Uterus (tissue), 4 donors: ENCODE data around the gene CACNA1C. TPM values are rescaled to one million over a fixed set of nuclear protein-coding genes. Genes with fewer than 3 reads are reported as not detected.

ENCODE experiments used
- DNase-seq, 2 donors: peaks; one replicate each; pipeline ENCODE4 v3.0.0-alpha.2; 2019 to 2020
- H3K27ac ChIP-seq, 2 donors: fragments of 200-600 bp; sonication (generic); 1 replicate in 1 of 2; 2 replicates in 1 of 2; pipeline ENCODE4 v1.5.1; 2016 to 2018
- H3K27me3 ChIP-seq, 2 donors: fragments of 200-600 bp; sonication (generic); one replicate each; pipeline ENCODE4 v1.5.1; 2018 to 2019; ENCODE audit warnings: control low read depth in 1 of 2
- H3K36me3 ChIP-seq, 2 donors: fragments of 200-600 bp; sonication (generic); one replicate each; pipeline ENCODE4 v1.5.1; 2019; ENCODE audit warnings: control low read depth in 1 of 2
- H3K4me1 ChIP-seq, 2 donors: fragments of 200-600 bp; sonication (generic); one replicate each; pipeline ENCODE4 v1.5.1; 2018 to 2019; ENCODE audit warnings: control low read depth in 1 of 2
- H3K4me3 ChIP-seq, 2 donors: fragments of 200-600 bp; sonication (generic); 1 replicate in 1 of 2; 2 replicates in 1 of 2; pipeline ENCODE4 v1.5.1; 2018 to 2019; ENCODE audit warnings: mild to moderate bottlenecking in 1 of 2
- H3K9me3 ChIP-seq, 2 donors: fragments of 200-600 bp; sonication (generic); one replicate each; pipeline ENCODE4 v1.5.1; 2019; ENCODE audit warnings: control low read depth in 1 of 2
- POLR2A ChIP-seq, 2 donors: fragments of 450-650 bp; IDR thresholded peaks; one replicate each; pipeline ENCODE4 v1.6.1; 2016; ENCODE audit warnings: antibody characterized with exemption in 2 of 2, mild to moderate bottlenecking in 1 of 2, moderate library complexity in 1 of 2
- intact Hi-C: fragments of 100-400 bp; cut with DNase I; formaldehyde crosslinking; loops from one replicate; pipeline ENCODE4 v1.15.1; 2023; ENCODE audit warnings: low total_unique reads
- total RNA-seq, 4 donors: library from RNA; depleted of rRNA in 3 of 4; stranded (reverse); fragments of >200 nt in 3 of 4; gene quantifications; one replicate each; pipeline versions ENCODE4 v1.1.0 to v1.2.4, GENCODE V29; 2014 to 2023
- TF ChIP-seq, protein P1 (sequence below), 4 experiments: fragments of 200-600 bp in 2 of 4; fragments of 450-650 bp in 2 of 4; sonication (generic) in 2 of 4; IDR thresholded peaks; one replicate each; pipeline ENCODE4 v1.5.1; 2016 to 2019; ENCODE audit warnings: antibody characterized with exemption in 4 of 4, mild to moderate bottlenecking in 2 of 4, moderate library complexity in 1 of 4
- donor health status: DM: yes; HTN: yes; CAD: no.

Gene CACNA1C
- total RNA-seq, 4 donors from 2014 or later, result 15.9 to 121 (median 32.1) TPM

DNA sequence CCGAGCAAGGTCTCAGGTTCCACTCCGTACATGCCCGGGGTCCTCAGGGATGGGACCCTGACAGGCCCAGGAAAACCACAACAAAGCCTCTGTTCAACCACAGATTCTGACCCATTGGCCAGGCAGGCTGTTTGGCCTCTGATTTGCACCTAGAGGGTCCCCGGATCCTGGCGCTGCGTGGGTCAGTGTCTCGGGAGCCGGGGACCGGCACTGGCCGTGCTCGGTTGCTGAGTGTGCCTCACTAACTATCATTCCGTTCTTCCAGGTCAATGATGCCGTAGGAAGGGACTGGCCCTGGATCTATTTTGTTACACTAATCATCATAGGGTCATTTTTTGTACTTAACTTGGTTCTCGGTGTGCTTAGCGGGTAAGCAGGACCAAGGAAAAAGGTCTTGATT, 451.8 kb downstream of the CACNA1C start:
- H3K27ac ChIP-seq, result no peak overlapping the region
- H3K36me3 ChIP-seq, result no peaks in the 10 kb centered on the region
- intact Hi-C loops, result no loop called here
- H3K9me3 ChIP-seq, result no peaks in the 10 kb centered on the region
- no peak for TF ChIP-seq POLR2A (IDR thresholded peaks at IDR 0.05)
- TF ChIP-seq, protein P1, sequence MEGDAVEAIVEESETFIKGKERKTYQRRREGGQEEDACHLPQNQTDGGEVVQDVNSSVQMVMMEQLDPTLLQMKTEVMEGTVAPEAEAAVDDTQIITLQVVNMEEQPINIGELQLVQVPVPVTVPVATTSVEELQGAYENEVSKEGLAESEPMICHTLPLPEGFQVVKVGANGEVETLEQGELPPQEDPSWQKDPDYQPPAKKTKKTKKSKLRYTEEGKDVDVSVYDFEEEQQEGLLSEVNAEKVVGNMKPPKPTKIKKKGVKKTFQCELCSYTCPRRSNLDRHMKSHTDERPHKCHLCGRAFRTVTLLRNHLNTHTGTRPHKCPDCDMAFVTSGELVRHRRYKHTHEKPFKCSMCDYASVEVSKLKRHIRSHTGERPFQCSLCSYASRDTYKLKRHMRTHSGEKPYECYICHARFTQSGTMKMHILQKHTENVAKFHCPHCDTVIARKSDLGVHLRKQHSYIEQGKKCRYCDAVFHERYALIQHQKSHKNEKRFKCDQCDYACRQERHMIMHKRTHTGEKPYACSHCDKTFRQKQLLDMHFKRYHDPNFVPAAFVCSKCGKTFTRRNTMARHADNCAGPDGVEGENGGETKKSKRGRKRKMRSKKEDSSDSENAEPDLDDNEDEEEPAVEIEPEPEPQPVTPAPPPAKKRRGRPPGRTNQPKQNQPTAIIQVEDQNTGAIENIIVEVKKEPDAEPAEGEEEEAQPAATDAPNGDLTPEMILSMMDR (IDR thresholded peaks at IDR 0.05), result no peak
- no peak overlapping the region for H3K4me3 ChIP-seq
- DNase-seq, result no peak
- H3K27me3 ChIP-seq, result no peaks in the 10 kb centered on the region
- H3K4me1 ChIP-seq, result no peaks in the 10 kb centered on the region

DNA sequence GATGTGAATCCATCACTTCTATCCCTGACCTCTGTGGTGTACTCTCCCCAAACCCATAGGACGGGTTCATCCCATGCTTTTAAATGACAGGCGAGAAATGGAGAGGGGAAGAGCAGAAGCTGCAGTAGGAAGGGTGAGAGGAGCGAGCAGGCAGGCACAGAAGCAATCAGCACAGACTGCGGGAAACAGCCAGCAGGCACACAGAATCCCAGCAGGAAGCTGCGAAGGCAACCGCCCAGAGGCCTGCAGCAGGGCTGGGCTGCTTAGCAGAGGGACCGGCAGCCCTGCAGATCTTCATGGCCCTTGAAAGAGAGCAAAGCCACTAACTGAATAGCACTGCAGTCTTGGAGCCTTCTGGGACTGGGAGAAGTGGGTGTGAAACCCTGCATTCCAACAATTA, 455.0 kb downstream of the CACNA1C start:
- no peak for DNase-seq
- H3K4me3 ChIP-seq, result no peak overlapping the region
- no peak overlapping the region for H3K27ac ChIP-seq
- H3K4me1 ChIP-seq, result no peaks in the 10 kb centered on the region
- H3K36me3 ChIP-seq, result no peaks in the 10 kb centered on the region
- H3K27me3 ChIP-seq, result no peaks in the 10 kb centered on the region
- H3K9me3 ChIP-seq, result no peaks in the 10 kb centered on the region
- intact Hi-C loops, result no loop called here
- TF ChIP-seq, protein P1 (IDR thresholded peaks at IDR 0.05), result no peak
- TF ChIP-seq POLR2A (IDR thresholded peaks at IDR 0.05), result no peak

DNA sequence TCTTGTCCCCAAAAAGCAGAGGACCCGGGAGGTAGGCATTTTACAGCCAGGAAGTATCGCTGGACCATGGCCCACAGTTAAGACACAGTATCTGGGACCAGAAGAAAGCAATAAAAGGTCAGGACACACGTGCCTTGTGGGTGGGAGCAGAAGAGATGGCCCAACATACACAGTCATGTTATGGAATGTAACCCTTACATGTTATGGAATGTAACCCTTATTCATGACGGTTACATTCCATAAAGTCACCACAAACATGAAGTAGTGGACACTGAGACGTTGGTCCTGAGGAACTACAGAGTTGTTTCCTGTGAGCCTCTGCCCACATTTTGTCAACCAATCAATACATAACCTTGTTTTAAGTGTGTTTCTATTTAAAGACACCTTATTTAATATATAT, 456.4 kb downstream of the CACNA1C start:
- H3K27me3 ChIP-seq, result no peaks in the 10 kb centered on the region
- intact Hi-C loops, result no loop called here
- no peaks in the 10 kb centered on the region for H3K9me3 ChIP-seq
- H3K4me1 ChIP-seq, result no peaks in the 10 kb centered on the region
- TF ChIP-seq, protein P1 (IDR thresholded peaks at IDR 0.05), result no peak
- TF ChIP-seq POLR2A (IDR thresholded peaks at IDR 0.05), result no peak
- no peaks in the 10 kb centered on the region for H3K36me3 ChIP-seq
- no peak overlapping the region for H3K4me3 ChIP-seq
- DNase-seq, result no peak
- no peak overlapping the region for H3K27ac ChIP-seq

- Histone ChIP-seq H3K36me3 (no peaks in the 10 kb centered on the region), H3K27me3 (no peaks in the 10 kb centered on the region), H3K9me3 (no peaks in the 10 kb centered on the region), H3K4me1 (no peaks in the 10 kb centered on the region), H3K27ac (no peak overlapping the region), H3K4me3 (no peak overlapping the region)
- no peak for DNase-seq
- intact Hi-C loops, result no loop called here
- no peak for TF ChIP-seq POLR2A (IDR thresholded peaks at IDR 0.05)
- TF ChIP-seq, protein P1 (IDR thresholded peaks at IDR 0.05), result no peak
These were observed 457.3 kb downstream of the CACNA1C start for GRCh38 chr12:2510045-2510444.

DNA sequence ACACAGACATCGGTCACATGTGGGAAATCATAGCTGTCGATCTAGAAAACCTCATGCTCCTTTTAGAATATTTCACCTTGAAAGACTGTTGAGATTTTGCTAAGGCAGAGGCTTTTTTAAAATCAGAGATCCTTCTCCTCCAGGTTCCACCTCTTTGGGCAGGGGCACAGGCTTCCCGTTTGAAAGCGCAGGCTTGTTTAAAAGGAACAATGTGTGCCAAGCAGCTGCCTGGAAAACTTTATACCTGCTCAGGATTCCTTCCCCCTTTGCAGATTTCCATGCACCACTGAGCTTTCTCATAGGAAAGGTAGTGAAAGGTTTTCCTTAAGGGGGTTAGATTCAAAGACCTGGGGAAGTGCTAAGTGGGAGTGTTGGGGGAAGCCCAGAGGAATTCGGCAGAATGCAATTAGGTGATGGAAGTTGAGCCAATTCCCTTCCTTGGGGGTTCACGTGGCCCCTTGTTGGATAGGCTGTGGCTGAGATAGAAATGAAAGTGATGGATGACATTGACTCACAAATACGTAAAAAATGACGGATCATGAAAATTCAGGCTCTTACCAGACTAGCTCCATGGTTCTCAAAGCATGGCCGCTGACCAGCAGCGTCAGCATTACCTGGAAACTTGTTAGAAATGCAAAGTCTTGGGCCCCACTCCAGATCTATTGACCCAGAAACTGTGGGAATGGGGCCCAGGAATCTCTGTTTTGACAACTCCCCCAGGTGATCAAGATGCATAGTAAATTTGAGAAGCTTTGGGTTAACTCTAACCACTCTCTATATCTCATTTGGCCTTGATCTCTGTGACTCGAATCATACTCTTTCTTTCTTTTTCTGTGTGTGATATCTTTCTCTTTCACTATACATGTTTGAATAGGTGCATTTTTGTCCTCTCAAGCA, 460.6 kb downstream of the CACNA1C start:
- Histone ChIP-seq H3K4me3 (no peak overlapping the region), H3K4me1 (no peaks in the 10 kb centered on the region), H3K27me3 (no peaks in the 10 kb centered on the region), H3K27ac (no peak overlapping the region), H3K36me3 (no peaks in the 10 kb centered on the region), H3K9me3 (no peaks in the 10 kb centered on the region)
- intact Hi-C loops, result no loop called here
- DNase-seq, result no peak
- no peak for TF ChIP-seq POLR2A (IDR thresholded peaks at IDR 0.05)
- TF ChIP-seq, protein P1 (IDR thresholded peaks at IDR 0.05), result no peak
